Measurements from ENCODE around the gene GPR160.

GPR160 gene

DNA sequence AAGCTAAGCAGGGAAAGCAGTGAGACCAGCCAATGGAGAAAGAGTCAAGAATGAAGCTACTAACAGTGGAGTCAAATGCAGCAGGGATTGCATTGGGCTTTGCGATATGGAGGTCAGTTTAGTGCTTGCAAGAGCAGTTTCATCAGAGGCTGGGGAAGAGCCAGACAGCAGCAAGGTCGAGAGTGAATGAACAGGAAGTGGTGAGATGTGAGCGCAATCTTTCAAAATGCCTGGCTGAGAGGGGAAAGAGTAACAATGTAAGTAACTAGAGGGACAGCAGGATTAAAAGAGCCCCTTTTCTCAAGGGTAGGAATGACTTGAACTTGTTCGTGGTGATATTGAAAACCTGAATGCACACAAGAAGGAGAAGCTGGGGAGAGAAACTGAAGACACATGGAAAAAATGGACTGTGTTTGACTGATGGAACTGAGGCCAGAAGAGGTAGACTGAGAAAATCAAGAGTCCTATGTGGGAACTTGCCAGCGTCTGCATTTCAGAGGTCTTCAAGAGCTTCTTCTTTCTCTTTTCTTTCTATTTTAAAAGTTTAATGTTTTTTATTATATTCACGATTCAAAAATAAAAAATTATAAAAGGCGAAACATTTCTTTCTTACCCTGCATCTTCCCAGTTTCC, 30.6 kb upstream of the GPR160 start:
- Histone ChIP-seq H3K79me1 (replicated peaks; ENCODE audit: low read length, poor library complexity, severe bottlenecking) (no peaks in the 10 kb centered on the region), H3K4me3 (ENCODE audit: insufficient read depth in 1 of 2, low read depth in 1 of 2, low read length in 2 of 2) (no peak overlapping the region), H3K18ac (ENCODE audit: low read depth in 1 of 2, low read length in 2 of 2) (no peak overlapping the region), H3K36me3 (ENCODE audit: control insufficient read depth in 1 of 2, insufficient read depth in 2 of 2, low read depth in 1 of 2, low read length in 2 of 2) (no peaks in the 10 kb centered on the region), H3K4me1 (ENCODE audit: control insufficient read depth, insufficient read depth, low read depth, low read length) (no peaks in the 10 kb centered on the region), H3K27ac (ENCODE audit: low read length, poor library complexity, severe bottlenecking) (no peak overlapping the region), H2BK12ac (ENCODE audit: low read length in 2 of 2) (no peak overlapping the region), H4K91ac (ENCODE audit: low read length) (no peak overlapping the region), H2BK5ac (ENCODE audit: low read depth, low read length, poor library complexity, severe bottlenecking) (no peak overlapping the region), H2AK5ac (ENCODE audit: low read length, severe bottlenecking) (no peak overlapping the region), H3K9me3 (ENCODE audit: control insufficient read depth, low read length) (no peaks in the 10 kb centered on the region), H3K23ac (ENCODE audit: low read length in 2 of 2) (no peak overlapping the region), H2BK120ac (ENCODE audit: low read depth, low read length) (no peak overlapping the region), H4K8ac (ENCODE audit: low read length) (no peak overlapping the region), H3K27me3 (ENCODE audit: control insufficient read depth in 1 of 2, insufficient read depth in 1 of 2, low read length in 2 of 2) (no peaks in the 10 kb centered on the region), H3K14ac (ENCODE audit: low read length in 2 of 2) (no peak overlapping the region), H3K4me2 (ENCODE audit: low read length, poor library complexity, severe bottlenecking) (no peak overlapping the region), H3K4ac (ENCODE audit: low read depth in 1 of 2, low read length in 2 of 2) (no peak overlapping the region), H3K9ac (ENCODE audit: low read length) (no peak overlapping the region), H2BK15ac (ENCODE audit: low read depth, poor library complexity, severe bottlenecking) (no peak overlapping the region), H2AFZ (ENCODE audit: low read depth, low read length) (no peak overlapping the region)
- 82% methylated on average over 6 of the region's 7 CpGs for WGBS
- peak; percentile 32 for DNase-seq

DNA sequence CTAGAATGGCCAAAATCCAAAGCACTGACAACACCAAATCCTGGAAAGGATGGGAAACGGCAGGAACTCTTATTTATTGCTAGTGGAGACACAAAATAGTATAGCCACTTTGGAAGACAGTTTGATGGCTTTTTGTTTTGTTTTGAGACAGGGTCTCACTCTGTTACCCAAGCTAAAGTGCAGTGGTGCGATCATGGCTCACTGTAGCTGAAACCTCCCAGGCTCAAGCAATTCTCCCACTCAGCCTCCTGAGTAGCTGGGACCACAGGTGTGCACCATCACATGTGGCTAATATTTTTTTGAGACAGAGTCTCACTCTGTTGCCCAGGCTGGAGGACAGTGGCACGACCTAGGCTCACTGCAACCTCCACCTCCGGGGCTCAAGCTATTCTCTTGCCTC, 27.3 kb upstream of the GPR160 start:
- Histone ChIP-seq H3K4me1 (ENCODE audit: control insufficient read depth, insufficient read depth, low read depth, low read length) (no peaks in the 10 kb centered on the region), H3K79me1 (replicated peaks; ENCODE audit: low read length, poor library complexity, severe bottlenecking) (no peaks in the 10 kb centered on the region), H3K4me2 (ENCODE audit: low read length, poor library complexity, severe bottlenecking) (no peak overlapping the region), H3K14ac (ENCODE audit: low read length in 2 of 2) (no peak overlapping the region), H3K4ac (ENCODE audit: low read depth in 1 of 2, low read length in 2 of 2) (no peak overlapping the region), H3K36me3 (ENCODE audit: control insufficient read depth in 1 of 2, insufficient read depth in 2 of 2, low read depth in 1 of 2, low read length in 2 of 2) (no peaks in the 10 kb centered on the region), H2BK120ac (ENCODE audit: low read depth, low read length) (no peak overlapping the region), H3K4me3 (ENCODE audit: insufficient read depth in 1 of 2, low read depth in 1 of 2, low read length in 2 of 2) (no peak overlapping the region), H2AFZ (ENCODE audit: low read depth, low read length) (no peak overlapping the region), H2BK5ac (ENCODE audit: low read depth, low read length, poor library complexity, severe bottlenecking) (no peak overlapping the region), H3K18ac (ENCODE audit: low read depth in 1 of 2, low read length in 2 of 2) (no peak overlapping the region), H2AK5ac (ENCODE audit: low read length, severe bottlenecking) (no peak overlapping the region), H2BK12ac (ENCODE audit: low read length in 2 of 2) (no peak overlapping the region), H4K8ac (ENCODE audit: low read length) (no peak overlapping the region), H3K27me3 (ENCODE audit: control insufficient read depth in 1 of 2, insufficient read depth in 1 of 2, low read length in 2 of 2) (no peaks in the 10 kb centered on the region), H3K23ac (ENCODE audit: low read length in 2 of 2) (no peak overlapping the region), H2BK15ac (ENCODE audit: low read depth, poor library complexity, severe bottlenecking) (no peak overlapping the region), H3K9ac (ENCODE audit: low read length) (no peak overlapping the region), H4K91ac (ENCODE audit: low read length) (no peak overlapping the region), H3K27ac (ENCODE audit: low read length, poor library complexity, severe bottlenecking) (no peak overlapping the region), H3K9me3 (ENCODE audit: control insufficient read depth, low read length) (no peaks in the 10 kb centered on the region)
- no peak for DNase-seq
- WGBS: 83% methylated on average over 4 of the region's 4 CpGs

DNA sequence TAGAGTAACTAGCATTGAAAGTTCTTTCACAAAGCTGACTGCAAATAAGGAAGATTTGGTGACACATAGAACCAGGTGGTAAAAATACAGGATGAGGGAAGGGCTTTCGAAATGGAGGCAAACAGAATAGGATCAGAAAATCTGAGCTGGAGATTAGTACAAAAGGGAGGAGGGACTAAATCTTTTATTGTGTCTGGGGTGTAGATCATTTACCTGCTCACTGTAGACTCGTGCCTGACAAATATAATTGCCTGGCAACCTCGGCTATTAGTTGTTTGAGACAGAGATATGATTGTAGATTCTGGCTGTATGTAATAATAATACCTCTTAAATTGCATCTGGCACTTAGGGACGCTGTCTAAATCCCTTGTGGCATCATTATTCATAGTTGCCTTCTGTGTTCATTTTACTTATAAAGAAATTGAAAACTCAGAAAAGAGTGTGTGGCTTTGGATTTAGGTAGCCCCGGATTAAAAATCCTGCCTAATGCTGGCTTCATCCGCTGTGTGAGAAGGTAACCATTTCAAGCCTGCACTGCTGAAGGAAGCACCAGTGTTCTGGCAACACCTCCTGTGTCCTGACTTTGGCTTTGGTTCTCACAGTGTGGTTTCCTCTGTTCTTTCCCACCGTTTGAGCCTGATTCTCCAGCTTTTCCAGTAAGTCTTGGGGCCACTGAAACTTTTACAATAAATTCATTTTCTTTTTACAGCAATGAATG, 25.0 kb upstream of the GPR160 start:
- DNase-seq: no peak
- H2BK15ac ChIP-seq (ENCODE audit: low read depth, poor library complexity, severe bottlenecking): no peak overlapping the region
- H3K27ac ChIP-seq (ENCODE audit: low read length, poor library complexity, severe bottlenecking): no peak overlapping the region
- H2AFZ ChIP-seq (ENCODE audit: low read depth, low read length): no peak overlapping the region
- no peak overlapping the region for H3K18ac ChIP-seq (ENCODE audit: low read depth in 1 of 2, low read length in 2 of 2)
- H3K4me1 ChIP-seq (ENCODE audit: control insufficient read depth, insufficient read depth, low read depth, low read length): no peaks in the 10 kb centered on the region
- H4K8ac ChIP-seq (ENCODE audit: low read length): no peak overlapping the region
- no peak overlapping the region for H3K9ac ChIP-seq (ENCODE audit: low read length)
- H4K91ac ChIP-seq (ENCODE audit: low read length): no peak overlapping the region
- no peak overlapping the region for H3K14ac ChIP-seq (ENCODE audit: low read length in 2 of 2)
- no peak overlapping the region for H2BK5ac ChIP-seq (ENCODE audit: low read depth, low read length, poor library complexity, severe bottlenecking)
- no peaks in the 10 kb centered on the region for H3K27me3 ChIP-seq (ENCODE audit: control insufficient read depth in 1 of 2, insufficient read depth in 1 of 2, low read length in 2 of 2)
- H3K4me3 ChIP-seq (ENCODE audit: insufficient read depth in 1 of 2, low read depth in 1 of 2, low read length in 2 of 2): no peak overlapping the region
- no peak overlapping the region for H2AK5ac ChIP-seq (ENCODE audit: low read length, severe bottlenecking)
- no peak overlapping the region for H3K23ac ChIP-seq (ENCODE audit: low read length in 2 of 2)
- WGBS: 91% methylated on average over 6 of the region's 7 CpGs
- no peaks in the 10 kb centered on the region for H3K36me3 ChIP-seq (ENCODE audit: control insufficient read depth in 1 of 2, insufficient read depth in 2 of 2, low read depth in 1 of 2, low read length in 2 of 2)
- no peak overlapping the region for H2BK12ac ChIP-seq (ENCODE audit: low read length in 2 of 2)
- no peaks in the 10 kb centered on the region for H3K79me1 ChIP-seq (replicated peaks; ENCODE audit: low read length, poor library complexity, severe bottlenecking)
- H3K9me3 ChIP-seq (ENCODE audit: control insufficient read depth, low read length): no peaks in the 10 kb centered on the region
- H3K4ac ChIP-seq (ENCODE audit: low read depth in 1 of 2, low read length in 2 of 2): no peak overlapping the region
- no peak overlapping the region for H3K4me2 ChIP-seq (ENCODE audit: low read length, poor library complexity, severe bottlenecking)
- no peak overlapping the region for H2BK120ac ChIP-seq (ENCODE audit: low read depth, low read length)

DNA sequence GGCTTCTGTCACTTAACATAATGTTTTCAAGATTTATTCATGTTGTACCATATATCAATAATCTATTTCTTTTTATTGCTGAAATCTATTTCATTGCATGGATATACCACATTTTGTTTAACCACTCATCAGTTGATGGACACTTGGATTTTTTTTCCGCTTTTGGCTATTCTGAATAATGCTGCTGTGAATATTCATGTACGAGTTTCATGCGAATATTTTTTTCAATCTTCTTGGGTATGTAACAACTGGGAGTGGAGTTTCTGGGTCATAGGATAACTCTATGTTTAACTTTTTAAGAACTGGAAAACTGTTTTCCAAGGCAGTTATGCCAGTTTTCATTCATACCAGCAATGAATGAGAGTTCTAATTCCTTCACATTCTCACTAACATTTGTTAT, 21.7 kb upstream of the GPR160 start:
- Histone ChIP-seq H4K91ac (ENCODE audit: low read length) (no peak overlapping the region), H3K27me3 (ENCODE audit: control insufficient read depth in 1 of 2, insufficient read depth in 1 of 2, low read length in 2 of 2) (peaks cover 0 to 4% of the 10 kb centered on the region in 2 experiments), H3K4me2 (ENCODE audit: low read length, poor library complexity, severe bottlenecking) (no peak overlapping the region), H2AK5ac (ENCODE audit: low read length, severe bottlenecking) (no peak overlapping the region), H3K36me3 (ENCODE audit: control insufficient read depth in 1 of 2, insufficient read depth in 2 of 2, low read depth in 1 of 2, low read length in 2 of 2) (no peaks in the 10 kb centered on the region), H3K9ac (ENCODE audit: low read length) (no peak overlapping the region), H3K27ac (ENCODE audit: low read length, poor library complexity, severe bottlenecking) (no peak overlapping the region), H3K4me3 (ENCODE audit: insufficient read depth in 1 of 2, low read depth in 1 of 2, low read length in 2 of 2) (no peak overlapping the region), H3K18ac (ENCODE audit: low read depth in 1 of 2, low read length in 2 of 2) (no peak overlapping the region), H3K4me1 (ENCODE audit: control insufficient read depth, insufficient read depth, low read depth, low read length) (peaks cover 3% of the 10 kb centered on the region), H2BK5ac (ENCODE audit: low read depth, low read length, poor library complexity, severe bottlenecking) (no peak overlapping the region), H3K23ac (ENCODE audit: low read length in 2 of 2) (no peak overlapping the region), H2BK12ac (ENCODE audit: low read length in 2 of 2) (no peak overlapping the region), H3K4ac (ENCODE audit: low read depth in 1 of 2, low read length in 2 of 2) (no peak overlapping the region), H3K9me3 (ENCODE audit: control insufficient read depth, low read length) (no peaks in the 10 kb centered on the region), H2BK120ac (ENCODE audit: low read depth, low read length) (no peak overlapping the region), H2AFZ (ENCODE audit: low read depth, low read length) (no peak overlapping the region), H3K14ac (ENCODE audit: low read length in 2 of 2) (no peak overlapping the region), H2BK15ac (ENCODE audit: low read depth, poor library complexity, severe bottlenecking) (no peak overlapping the region), H4K8ac (ENCODE audit: low read length) (no peak overlapping the region), H3K79me1 (replicated peaks; ENCODE audit: low read length, poor library complexity, severe bottlenecking) (no peaks in the 10 kb centered on the region)
- WGBS: 100% methylated on average over 3 of the region's 3 CpGs
- DNase-seq: no peak

Data from mesenchymal stem cell (in vitro differentiated cells and primary cell).